22Rv1 (cell line): ENCODE data around the gene EXOSC1.

ENCODE experiments used
- ZFX ChIP-seq: fragments of 450-650 bp; IDR thresholded peaks from 2 replicates; pipeline ENCODE4 v1.6.1; 2017; ENCODE audit warnings: antibody characterized with exemption, borderline replicate concordance
- TF ChIP-seq, protein P1 (sequence below): fragments of 450-650 bp; IDR thresholded peaks from 2 replicates; pipeline ENCODE4 v1.5.1; 2017; ENCODE audit warnings: mild to moderate bottlenecking

- TF ChIP-seq, protein P1, sequence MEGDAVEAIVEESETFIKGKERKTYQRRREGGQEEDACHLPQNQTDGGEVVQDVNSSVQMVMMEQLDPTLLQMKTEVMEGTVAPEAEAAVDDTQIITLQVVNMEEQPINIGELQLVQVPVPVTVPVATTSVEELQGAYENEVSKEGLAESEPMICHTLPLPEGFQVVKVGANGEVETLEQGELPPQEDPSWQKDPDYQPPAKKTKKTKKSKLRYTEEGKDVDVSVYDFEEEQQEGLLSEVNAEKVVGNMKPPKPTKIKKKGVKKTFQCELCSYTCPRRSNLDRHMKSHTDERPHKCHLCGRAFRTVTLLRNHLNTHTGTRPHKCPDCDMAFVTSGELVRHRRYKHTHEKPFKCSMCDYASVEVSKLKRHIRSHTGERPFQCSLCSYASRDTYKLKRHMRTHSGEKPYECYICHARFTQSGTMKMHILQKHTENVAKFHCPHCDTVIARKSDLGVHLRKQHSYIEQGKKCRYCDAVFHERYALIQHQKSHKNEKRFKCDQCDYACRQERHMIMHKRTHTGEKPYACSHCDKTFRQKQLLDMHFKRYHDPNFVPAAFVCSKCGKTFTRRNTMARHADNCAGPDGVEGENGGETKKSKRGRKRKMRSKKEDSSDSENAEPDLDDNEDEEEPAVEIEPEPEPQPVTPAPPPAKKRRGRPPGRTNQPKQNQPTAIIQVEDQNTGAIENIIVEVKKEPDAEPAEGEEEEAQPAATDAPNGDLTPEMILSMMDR: no peak
- no peak for TF ChIP-seq ZFX
Measured at GRCh38 chr10:97474918-97475317, 29.1 kb upstream of the EXOSC1 start.
